Trophoblast cell (in vitro differentiated cells and primary cell): ENCODE results near the gene CNKSR3.
A peak's percentile ranks its signal among the peaks of the same experiment; 100 is the strongest.
"Not testable (repeated sequence)": the region's sequence is repeated elsewhere in the genome, so short reads cannot be mapped to it uniquely, and the experiment has no call there.

Experiments used
- DNase-seq, 2 donors: peaks; one replicate each; pipeline ENCODE4 v3.0.0-alpha.2; 2016
- H2AFZ ChIP-seq: 2 replicates; pipeline ENCODE4 v1.6.1; 2013; ENCODE audit warnings: low read length, moderate library complexity, mild to moderate bottlenecking; ENCODE audit not compliant: insufficient read depth, poor library complexity
- H2AK5ac ChIP-seq: 2 replicates; pipeline ENCODE4 v1.6.1; 2013; ENCODE audit warnings: mild to moderate bottlenecking, low read length
- H2BK120ac ChIP-seq: 2 replicates; pipeline ENCODE4 v1.6.1; 2013; ENCODE audit warnings: low read length, mild to moderate bottlenecking, moderate library complexity; ENCODE audit not compliant: insufficient read depth, poor library complexity
- H2BK12ac ChIP-seq: 2 replicates; pipeline ENCODE4 v1.6.1; 2013; ENCODE audit warnings: mild to moderate bottlenecking, low read length, moderate library complexity
- H2BK5ac ChIP-seq: 2 replicates; pipeline ENCODE4 v1.6.1; 2013; ENCODE audit warnings: low read length, low read depth, moderate library complexity, mild to moderate bottlenecking; ENCODE audit not compliant: poor library complexity
- H3K14ac ChIP-seq: 2 replicates; pipeline ENCODE4 v1.6.1; 2013; ENCODE audit warnings: mild to moderate bottlenecking, low read length
- H3K18ac ChIP-seq: 2 replicates; pipeline ENCODE4 v1.6.1; 2013; ENCODE audit warnings: mild to moderate bottlenecking, low read length
- H3K23ac ChIP-seq: 2 replicates; pipeline ENCODE4 v1.6.1; 2013; ENCODE audit warnings: low read length
- H3K27ac ChIP-seq: 2 replicates; pipeline ENCODE4 v1.5.1; 2013; ENCODE audit warnings: low read depth, mild to moderate bottlenecking, inconsistent platforms, low read length, moderate library complexity
- H3K27me3 ChIP-seq: 2 replicates; pipeline ENCODE4 v1.6.1; 2013; ENCODE audit warnings: inconsistent platforms, mild to moderate bottlenecking, low read length, moderate library complexity; ENCODE audit not compliant: insufficient read depth
- H3K36me3 ChIP-seq, 2 experiments: 1 replicate in 1 of 2; 2 replicates in 1 of 2; pipeline ENCODE4 v1.6.1; 2013; ENCODE audit warnings: low read length in 2 of 2, mild to moderate bottlenecking in 2 of 2, moderate library complexity in 1 of 2; ENCODE audit not compliant: insufficient read depth in 2 of 2, control insufficient read depth in 1 of 2
- H3K4ac ChIP-seq: 2 replicates; pipeline ENCODE4 v1.6.1; 2013; ENCODE audit warnings: low read depth, mild to moderate bottlenecking, low read length, moderate library complexity
- H3K4me1 ChIP-seq, 2 experiments: 1 replicate in 1 of 2; 2 replicates in 1 of 2; pipeline ENCODE4 v1.6.1; 2013; ENCODE audit warnings: low read length in 2 of 2, mild to moderate bottlenecking in 2 of 2, moderate library complexity in 1 of 2; ENCODE audit not compliant: insufficient read depth in 2 of 2, control insufficient read depth in 1 of 2
- H3K4me2 ChIP-seq: 2 replicates; pipeline ENCODE4 v1.6.1; 2013; ENCODE audit warnings: inconsistent platforms, mild to moderate bottlenecking, low read length, moderate library complexity
- H3K4me3 ChIP-seq: 2 replicates; pipeline ENCODE4 v1.5.1; 2013; ENCODE audit warnings: mild to moderate bottlenecking, low read depth, low read length, inconsistent platforms
- H3K79me1 ChIP-seq: one replicate; pipeline ENCODE4 v1.6.1; 2013; ENCODE audit warnings: low read length
- H3K79me2 ChIP-seq: 2 replicates; pipeline ENCODE4 v1.6.1; 2013; ENCODE audit warnings: low read length, mild to moderate bottlenecking; ENCODE audit not compliant: control insufficient read depth, insufficient read depth, poor library complexity
- H3K9ac ChIP-seq: 2 replicates; pipeline ENCODE4 v1.6.1; 2013; ENCODE audit warnings: mild to moderate bottlenecking, low read length
- H3K9me3 ChIP-seq: 2 replicates; pipeline ENCODE4 v1.6.1; 2013; ENCODE audit warnings: low read depth, mild to moderate bottlenecking, control low read depth, inconsistent platforms, low read length; ENCODE audit not compliant: insufficient read depth
- H4K12ac ChIP-seq: 2 replicates; pipeline ENCODE4 v1.6.1; 2013; ENCODE audit warnings: low read depth, mild to moderate bottlenecking, low read length, moderate library complexity
- H4K8ac ChIP-seq: 2 replicates; pipeline ENCODE4 v1.6.1; 2013; ENCODE audit warnings: low read depth, mild to moderate bottlenecking, low read length, moderate library complexity
- H4K91ac ChIP-seq: one replicate; pipeline ENCODE4 v1.6.1; 2013; ENCODE audit warnings: low read depth, mild to moderate bottlenecking, low read length, moderate library complexity
- WGBS: extraction: QIAGEN DNeasy Blood & Tissue Kit; methylation state at CpG from one replicate; pipeline ENCODE4 v1.1.7; 2013; ENCODE audit warnings: missing lambda C conversion rate; ENCODE audit not compliant: insufficient read length, insufficient coverage; ENCODE audit errors: extremely low coverage; 5-methylcytosine and 5-hydroxymethylcytosine counted together

The CNKSR3 gene

GRCh38 chr6:154515826-154516225, 5.3 kb upstream of the CNKSR3 start:
- Histone ChIP-seq H2BK5ac (no peak overlapping the region), H3K4me1 (no peaks in the 10 kb centered on the region), H3K9me3 (no peaks in the 10 kb centered on the region), H3K4me2 (no peak overlapping the region), H4K8ac (no peak overlapping the region), H2AFZ (no peak overlapping the region), H3K14ac (no peak overlapping the region), H3K9ac (no peak overlapping the region), H2BK120ac (no peak overlapping the region), H4K12ac (no peak overlapping the region), H2AK5ac (no peak overlapping the region), H2BK12ac (no peak overlapping the region), H3K4me3 (no peak overlapping the region), H3K79me1 (no peaks in the 10 kb centered on the region), H3K4ac (no peak overlapping the region), H3K18ac (no peak overlapping the region), H3K27ac (no peak overlapping the region), H3K36me3 (no peaks in the 10 kb centered on the region), H4K91ac (no peak overlapping the region), H3K79me2 (no peaks in the 10 kb centered on the region), H3K23ac (no peak overlapping the region), H3K27me3 (no peaks in the 10 kb centered on the region)
- DNase-seq, result no peak
- no CpG with 5 or more reads among the region's 7 CpGs for WGBS

GRCh38 chr6:154515076-154515475, 4.6 kb upstream of the CNKSR3 start:
- H3K4ac ChIP-seq, H3K9me3 ChIP-seq, H3K23ac ChIP-seq, DNase-seq, H3K4me1 ChIP-seq, H3K79me2 ChIP-seq, H3K27ac ChIP-seq, H4K12ac ChIP-seq, H3K4me3 ChIP-seq, H4K91ac ChIP-seq, H2BK120ac ChIP-seq, H3K79me1 ChIP-seq, H2AK5ac ChIP-seq, H4K8ac ChIP-seq, H3K14ac ChIP-seq, H2BK5ac ChIP-seq, H3K4me2 ChIP-seq, H2BK12ac ChIP-seq, H3K36me3 ChIP-seq, H3K27me3 ChIP-seq, H2AFZ ChIP-seq, H3K9ac ChIP-seq, H3K18ac ChIP-seq: not testable (repeated sequence)
- no CpG with 5 or more reads among the region's 3 CpGs for WGBS

GRCh38 chr6:154514481-154514880, 4.0 kb upstream of the CNKSR3 start:
- H3K4me2 ChIP-seq, result no peak overlapping the region
- H2BK5ac ChIP-seq, result no peak overlapping the region
- H2AFZ ChIP-seq, result no peak overlapping the region
- no peaks in the 10 kb centered on the region for H3K36me3 ChIP-seq
- H4K91ac ChIP-seq, result no peak overlapping the region
- H3K4me3 ChIP-seq, result no peak overlapping the region
- no peaks in the 10 kb centered on the region for H3K79me1 ChIP-seq
- no peak overlapping the region for H2AK5ac ChIP-seq
- whole genome bisulfite sequencing, result no CpG with 5 or more reads among the region's 3 CpGs
- no peak overlapping the region for H3K14ac ChIP-seq
- no peak overlapping the region for H2BK120ac ChIP-seq
- no peak for DNase-seq
- H2BK12ac ChIP-seq, result no peak overlapping the region
- no peak overlapping the region for H3K4ac ChIP-seq
- no peak overlapping the region for H3K9ac ChIP-seq
- H4K12ac ChIP-seq, result no peak overlapping the region
- H3K27ac ChIP-seq, result no peak overlapping the region
- H3K9me3 ChIP-seq, result no peaks in the 10 kb centered on the region
- peaks cover 2% of the 10 kb centered on the region for H3K79me2 ChIP-seq
- no peak overlapping the region for H3K23ac ChIP-seq
- no peaks in the 10 kb centered on the region for H3K27me3 ChIP-seq
- H3K18ac ChIP-seq, result no peak overlapping the region
- peaks cover 2 to 3% of the 10 kb centered on the region in 2 experiments for H3K4me1 ChIP-seq
- H4K8ac ChIP-seq, result no peak overlapping the region

GRCh38 chr6:154513601-154514320, 3.3 kb upstream of the CNKSR3 start:
- no peak overlapping the region for H4K12ac ChIP-seq
- WGBS, result no CpG with 5 or more reads among the region's 5 CpGs
- no peak overlapping the region for H3K4ac ChIP-seq
- H3K79me2 ChIP-seq, result peaks cover 2% of the 10 kb centered on the region
- H4K91ac ChIP-seq, result no peak overlapping the region
- H3K9me3 ChIP-seq, result no peaks in the 10 kb centered on the region
- H3K9ac ChIP-seq, result no peak overlapping the region
- H3K79me1 ChIP-seq, result no peaks in the 10 kb centered on the region
- DNase-seq, result peak in 1 of 2 donors; percentile 24
- H3K4me1 ChIP-seq, result peaks cover 3% of the 10 kb centered on the region in 2 experiments
- no peak overlapping the region for H2BK12ac ChIP-seq
- H2AK5ac ChIP-seq, result no peak overlapping the region
- no peaks in the 10 kb centered on the region for H3K27me3 ChIP-seq
- no peak overlapping the region for H3K14ac ChIP-seq
- no peak overlapping the region for H3K18ac ChIP-seq
- no peaks in the 10 kb centered on the region for H3K36me3 ChIP-seq
- no peak overlapping the region for H3K23ac ChIP-seq
- no peak overlapping the region for H3K4me2 ChIP-seq
- no peak overlapping the region for H2AFZ ChIP-seq
- no peak overlapping the region for H3K27ac ChIP-seq
- H3K4me3 ChIP-seq, result no peak overlapping the region
- H2BK120ac ChIP-seq, result no peak overlapping the region
- H2BK5ac ChIP-seq, result no peak overlapping the region
- H4K8ac ChIP-seq, result no peak overlapping the region
